Fibroblast of the conjunctiva (primary cell): Measurements from ENCODE around the gene MAPKAPK5.
"Not testable (repeated sequence)": the region's sequence is repeated elsewhere in the genome, so short reads cannot be mapped to it uniquely, and the experiment has no call there.

ENCODE experiments used
- DNase-seq: peaks from one replicate; pipeline ENCODE4 v3.0.0-alpha.2; 2010; ENCODE audit warnings: low read depth

Gene MAPKAPK5, protein sequence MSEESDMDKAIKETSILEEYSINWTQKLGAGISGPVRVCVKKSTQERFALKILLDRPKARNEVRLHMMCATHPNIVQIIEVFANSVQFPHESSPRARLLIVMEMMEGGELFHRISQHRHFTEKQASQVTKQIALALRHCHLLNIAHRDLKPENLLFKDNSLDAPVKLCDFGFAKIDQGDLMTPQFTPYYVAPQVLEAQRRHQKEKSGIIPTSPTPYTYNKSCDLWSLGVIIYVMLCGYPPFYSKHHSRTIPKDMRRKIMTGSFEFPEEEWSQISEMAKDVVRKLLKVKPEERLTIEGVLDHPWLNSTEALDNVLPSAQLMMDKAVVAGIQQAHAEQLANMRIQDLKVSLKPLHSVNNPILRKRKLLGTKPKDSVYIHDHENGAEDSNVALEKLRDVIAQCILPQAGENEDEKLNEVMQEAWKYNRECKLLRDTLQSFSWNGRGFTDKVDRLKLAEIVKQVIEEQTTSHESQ

DNA sequence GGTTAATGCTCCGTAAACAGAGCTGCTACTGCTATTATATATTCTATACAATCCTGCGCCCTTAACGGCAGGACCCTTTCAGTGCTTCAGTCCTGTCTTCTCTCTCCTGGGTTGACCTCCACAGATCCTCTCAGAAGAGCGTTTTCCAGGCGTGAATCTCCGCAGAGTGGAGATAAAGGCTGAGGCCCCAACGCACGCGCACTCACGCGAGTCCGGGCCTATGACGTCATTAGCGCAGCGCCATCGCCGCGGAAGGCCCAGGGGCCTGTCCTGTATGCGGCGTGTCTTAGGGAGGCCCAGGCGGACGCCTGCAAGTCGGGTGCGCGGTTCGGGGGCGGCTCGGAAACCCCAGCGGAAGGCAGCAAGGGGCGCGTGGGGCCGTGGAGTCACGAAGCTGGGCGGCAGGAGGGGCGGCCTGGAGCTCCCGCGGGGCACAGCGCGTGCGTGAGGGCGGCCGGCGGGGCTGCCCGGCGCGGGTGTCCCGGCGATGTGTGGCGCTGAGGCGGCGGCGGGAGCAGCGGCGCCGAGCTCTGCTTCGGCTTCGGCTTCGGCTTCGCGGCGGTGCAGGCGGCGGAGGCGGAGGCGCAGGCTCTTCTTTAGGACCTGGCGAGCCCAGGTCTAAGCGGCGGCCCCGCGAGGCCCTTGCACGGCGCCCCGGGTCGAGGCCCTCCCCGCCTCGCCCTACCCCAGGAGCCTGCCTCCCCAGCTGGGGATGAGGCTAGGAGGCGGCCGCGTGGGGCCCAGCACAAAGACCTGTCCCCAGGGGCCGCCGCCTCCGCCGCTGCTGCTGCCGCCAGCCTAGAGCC is at the start of gene MAPKAPK5:
MAPKAPK5 (plus strand) TSS at position 479 of the 806 bp plus-strand sequence. CDS start 506 bp downstream, outside the sequence.
- peak; percentile 89 for DNase-seq

DNA sequence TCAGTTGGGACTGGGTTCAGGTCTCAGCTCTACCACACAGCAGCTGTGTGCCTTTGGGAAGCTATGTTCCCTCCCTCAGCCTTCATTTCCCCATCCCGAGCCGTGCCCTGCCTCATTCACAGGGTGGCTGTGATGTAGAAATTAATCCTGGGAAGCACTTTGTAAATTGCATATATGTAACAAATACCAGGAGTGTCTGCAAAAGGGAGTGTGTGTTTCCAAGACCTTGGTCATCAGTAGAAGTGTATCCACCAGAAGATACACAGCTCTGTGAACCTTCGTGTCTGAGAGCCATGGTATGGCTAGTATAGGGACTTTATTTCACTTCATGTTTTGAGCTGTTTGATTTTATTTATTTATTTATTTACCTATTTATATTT is 49.2 kb upstream of the MAPKAPK5 start:
- no peak for DNase-seq

DNA sequence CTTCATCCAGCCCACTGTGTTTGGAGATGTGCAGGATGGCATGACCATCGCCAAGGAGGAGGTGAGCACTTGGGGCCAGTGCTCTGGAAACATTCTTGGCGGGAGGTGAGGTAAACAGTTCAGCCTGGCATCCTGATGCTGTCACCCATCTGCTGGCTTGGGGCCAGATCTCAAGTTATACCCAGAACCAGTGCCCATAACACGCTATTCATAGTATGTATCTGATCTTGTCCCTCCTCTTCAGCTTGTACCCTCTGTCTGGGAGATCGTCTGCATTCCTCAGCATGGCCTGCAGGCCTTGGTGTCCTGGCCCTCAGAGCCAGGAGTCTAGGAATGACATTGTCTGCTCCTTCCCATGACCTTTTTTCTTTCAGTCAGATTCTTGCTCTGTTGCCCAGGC is 43.8 kb upstream of the MAPKAPK5 start:
- DNase-seq, result no peak

DNA sequence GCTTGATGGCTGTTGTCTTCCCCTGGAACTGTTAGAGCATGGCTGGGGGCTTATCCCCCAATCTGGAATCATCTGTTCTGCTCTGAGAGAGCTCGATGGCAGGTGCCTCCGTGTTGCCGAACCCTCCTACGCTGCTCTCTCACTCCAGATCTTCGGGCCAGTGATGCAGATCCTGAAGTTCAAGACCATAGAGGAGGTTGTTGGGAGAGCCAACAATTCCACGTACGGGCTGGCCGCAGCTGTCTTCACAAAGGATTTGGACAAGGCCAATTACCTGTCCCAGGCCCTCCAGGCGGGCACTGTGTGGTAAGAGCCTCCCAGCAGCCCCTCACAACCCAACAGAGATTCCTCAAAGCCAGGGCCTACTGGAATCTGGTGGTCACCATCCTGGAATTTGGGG is 42.3 kb upstream of the MAPKAPK5 start:
- no peak for DNase-seq

DNA sequence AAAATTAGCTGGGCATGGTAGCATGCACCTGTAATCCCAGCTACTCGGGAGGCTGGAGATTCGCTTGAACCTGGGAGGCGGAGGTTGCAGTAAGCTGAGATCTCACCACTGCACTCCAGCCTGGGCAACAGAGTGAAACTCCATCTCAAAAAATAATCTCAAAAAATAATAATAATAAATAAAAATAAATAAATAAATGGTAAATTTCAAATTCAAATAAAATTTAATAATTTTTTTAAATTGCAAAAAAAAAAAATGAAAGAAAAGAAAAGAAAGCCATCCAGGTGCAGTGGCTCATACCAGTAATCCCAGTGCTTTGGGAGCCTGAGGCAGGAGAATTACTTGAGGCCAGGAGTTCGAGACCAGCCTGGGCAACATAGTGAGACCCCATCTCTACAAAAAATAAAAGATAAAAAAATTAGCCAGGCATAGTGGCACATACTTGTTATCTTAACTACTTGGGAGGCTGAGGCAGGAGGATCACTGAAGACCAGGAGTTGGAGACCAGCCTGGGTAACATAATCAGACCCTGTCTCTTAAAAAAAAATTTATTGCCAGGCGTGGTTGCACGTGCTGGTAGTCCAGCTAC is 38.9 kb upstream of the MAPKAPK5 start:
- no peak for DNase-seq

DNA sequence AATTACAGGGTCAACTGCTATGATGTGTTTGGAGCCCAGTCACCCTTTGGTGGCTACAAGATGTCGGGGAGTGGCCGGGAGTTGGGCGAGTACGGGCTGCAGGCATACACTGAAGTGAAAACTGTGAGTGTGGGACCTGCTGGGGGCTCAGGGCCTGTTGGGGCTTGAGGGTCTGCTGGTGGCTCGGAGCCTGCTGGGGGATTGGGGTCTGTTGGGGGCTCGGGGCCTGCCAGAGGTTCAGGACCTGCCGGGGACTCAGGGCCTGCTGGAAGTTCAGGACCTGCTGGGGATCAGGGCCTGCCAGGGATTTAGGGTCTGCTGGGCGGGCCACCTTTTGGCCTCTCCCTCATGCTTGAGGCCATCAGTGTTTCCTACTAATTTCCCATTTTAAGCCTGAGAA is 38.2 kb upstream of the MAPKAPK5 start:
- no peak for DNase-seq

DNA sequence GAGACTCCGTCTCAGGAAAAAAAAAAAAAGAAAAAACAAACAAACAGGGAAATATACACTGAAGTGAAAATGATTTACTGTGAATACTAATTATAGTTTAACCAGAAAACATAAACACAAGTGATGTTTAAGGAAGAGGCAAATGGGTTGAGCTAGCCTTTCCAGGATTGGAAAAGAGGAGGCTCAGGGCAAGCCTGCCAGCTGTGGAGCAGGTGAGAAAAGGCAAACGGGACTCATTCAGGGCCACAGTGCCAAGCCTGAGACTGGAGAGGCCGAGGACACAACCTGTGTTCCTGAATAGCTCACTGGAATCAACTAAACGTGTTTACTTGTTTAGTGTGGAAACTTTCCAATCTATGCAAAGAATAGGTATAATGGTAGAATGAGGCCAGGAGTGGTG is 35.7 kb upstream of the MAPKAPK5 start:
- no peak for DNase-seq

DNA sequence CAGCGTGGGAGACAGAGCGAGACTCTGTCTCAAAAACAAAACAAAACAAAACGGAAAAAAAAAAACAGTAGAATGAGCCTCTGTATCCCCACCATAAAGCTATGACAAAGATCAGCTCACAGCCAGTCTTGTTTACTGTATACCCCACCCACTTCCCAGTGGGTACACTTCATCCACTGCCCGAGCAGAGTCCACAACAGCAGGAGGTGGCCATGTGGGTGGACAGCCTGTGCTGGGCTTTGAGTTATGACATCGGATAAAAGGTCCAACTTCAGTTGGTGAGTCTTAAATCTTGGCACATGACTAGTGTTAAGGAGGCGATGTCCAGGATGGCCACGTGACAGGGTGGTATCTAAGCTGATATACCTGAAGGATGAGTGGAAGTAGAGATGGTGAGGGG is 34.8 kb upstream of the MAPKAPK5 start:
- no peak for DNase-seq

DNA sequence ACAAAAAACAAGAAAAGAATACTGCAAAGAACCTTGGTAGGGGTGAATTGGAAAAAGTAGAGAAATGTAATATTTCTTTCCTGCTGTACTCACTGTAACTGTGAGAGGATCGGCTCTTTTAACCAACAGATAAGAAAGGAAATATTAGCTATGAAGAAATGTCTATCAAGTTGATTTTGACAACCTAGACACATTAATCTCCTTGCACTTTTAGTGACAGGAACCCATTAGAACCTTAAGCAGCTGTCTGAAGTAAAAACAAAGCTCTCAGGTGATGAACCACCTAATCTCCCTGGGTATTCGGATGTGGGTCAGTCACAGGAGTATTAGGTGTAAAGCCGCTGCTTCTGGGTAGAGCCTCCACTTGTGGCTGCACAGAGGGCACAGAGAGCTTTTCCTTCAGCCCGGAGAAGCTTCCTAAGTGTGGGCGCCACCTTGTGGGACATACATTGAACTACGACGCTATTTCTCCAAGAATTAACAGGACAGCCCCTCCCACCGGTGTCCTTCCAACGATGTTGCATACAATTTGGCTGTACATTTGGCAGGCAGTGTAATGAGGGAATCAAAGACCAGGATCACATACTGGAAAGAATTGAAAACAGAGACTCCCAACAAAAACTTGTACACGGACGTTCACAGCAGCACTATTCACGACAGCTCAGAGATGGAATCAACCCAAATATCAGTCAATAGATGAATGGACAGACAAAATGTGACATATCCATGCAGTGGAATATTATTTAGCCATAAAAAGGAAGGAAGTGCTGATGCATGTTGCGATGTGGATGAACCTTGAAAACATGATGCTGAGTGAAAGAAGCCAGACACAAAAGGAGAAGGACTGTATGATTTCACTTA is 28.9 kb upstream of the MAPKAPK5 start:
- peak; percentile 82 for DNase-seq

DNA sequence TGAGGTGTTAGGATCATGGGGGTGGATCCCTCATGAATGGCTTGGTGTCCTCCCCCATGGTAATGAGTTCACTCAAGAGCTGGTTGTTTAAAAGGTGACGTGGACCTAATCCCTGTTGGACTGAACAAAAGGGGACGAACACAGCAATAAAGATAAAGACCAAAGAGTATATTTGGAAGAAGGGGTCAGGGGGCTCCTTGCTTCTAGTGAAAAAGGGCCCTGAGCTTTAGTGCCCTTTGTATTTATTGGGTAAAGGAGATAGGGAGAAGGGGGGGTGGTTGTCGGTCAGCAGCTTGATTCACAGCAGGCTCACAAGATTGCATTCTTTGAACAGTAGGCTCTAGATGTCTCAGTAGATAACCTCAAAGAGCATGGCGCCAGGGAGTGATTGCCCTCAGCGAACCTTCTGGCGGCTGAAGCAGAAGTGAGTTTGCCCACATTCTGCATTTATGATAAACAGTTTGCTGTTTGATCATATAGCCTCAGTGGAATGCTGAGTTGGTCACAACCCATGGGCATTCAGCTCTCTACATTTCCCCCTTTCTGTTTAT is 25.9 kb upstream of the MAPKAPK5 start:
- DNase-seq, result no peak

DNA sequence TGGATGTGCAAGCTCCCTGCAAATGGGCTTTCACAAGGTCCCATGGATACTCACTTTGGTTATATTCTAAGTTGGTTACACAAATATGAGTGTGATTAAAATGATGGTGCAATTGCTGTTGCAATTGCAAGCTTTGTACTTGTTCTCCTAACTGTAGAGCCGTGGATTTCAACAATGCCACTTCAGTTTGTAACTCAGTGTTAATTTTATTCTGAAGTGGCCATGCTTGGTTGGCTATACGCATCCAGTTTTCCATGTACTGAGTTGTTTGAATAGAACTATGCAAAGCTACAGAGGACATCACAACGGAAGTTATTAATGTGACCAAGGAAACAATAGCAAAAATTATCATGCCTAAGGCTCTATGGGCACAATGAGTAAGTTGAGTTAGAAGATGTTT is 25.1 kb upstream of the MAPKAPK5 start:
- not testable (repeated sequence) for DNase-seq

DNA sequence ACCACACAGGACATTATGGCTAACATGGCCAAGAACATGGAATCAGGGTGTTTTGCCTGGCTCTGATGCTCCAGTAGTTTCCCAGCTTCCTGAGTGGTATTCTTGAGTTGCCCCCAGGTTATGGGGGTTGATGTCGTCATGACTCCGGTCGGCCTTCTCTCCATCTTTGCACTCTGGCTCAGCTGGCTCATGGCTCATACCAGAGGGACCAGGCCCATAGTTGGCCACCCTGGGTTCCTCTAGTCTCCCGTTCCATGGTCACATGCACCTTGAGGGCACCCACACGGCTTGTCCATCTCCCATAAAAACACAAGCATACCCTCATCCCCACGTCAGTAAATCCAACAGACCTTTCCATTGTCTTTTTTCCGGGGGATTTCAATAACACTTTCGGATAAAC is 23.7 kb upstream of the MAPKAPK5 start:
- no peak for DNase-seq

DNA sequence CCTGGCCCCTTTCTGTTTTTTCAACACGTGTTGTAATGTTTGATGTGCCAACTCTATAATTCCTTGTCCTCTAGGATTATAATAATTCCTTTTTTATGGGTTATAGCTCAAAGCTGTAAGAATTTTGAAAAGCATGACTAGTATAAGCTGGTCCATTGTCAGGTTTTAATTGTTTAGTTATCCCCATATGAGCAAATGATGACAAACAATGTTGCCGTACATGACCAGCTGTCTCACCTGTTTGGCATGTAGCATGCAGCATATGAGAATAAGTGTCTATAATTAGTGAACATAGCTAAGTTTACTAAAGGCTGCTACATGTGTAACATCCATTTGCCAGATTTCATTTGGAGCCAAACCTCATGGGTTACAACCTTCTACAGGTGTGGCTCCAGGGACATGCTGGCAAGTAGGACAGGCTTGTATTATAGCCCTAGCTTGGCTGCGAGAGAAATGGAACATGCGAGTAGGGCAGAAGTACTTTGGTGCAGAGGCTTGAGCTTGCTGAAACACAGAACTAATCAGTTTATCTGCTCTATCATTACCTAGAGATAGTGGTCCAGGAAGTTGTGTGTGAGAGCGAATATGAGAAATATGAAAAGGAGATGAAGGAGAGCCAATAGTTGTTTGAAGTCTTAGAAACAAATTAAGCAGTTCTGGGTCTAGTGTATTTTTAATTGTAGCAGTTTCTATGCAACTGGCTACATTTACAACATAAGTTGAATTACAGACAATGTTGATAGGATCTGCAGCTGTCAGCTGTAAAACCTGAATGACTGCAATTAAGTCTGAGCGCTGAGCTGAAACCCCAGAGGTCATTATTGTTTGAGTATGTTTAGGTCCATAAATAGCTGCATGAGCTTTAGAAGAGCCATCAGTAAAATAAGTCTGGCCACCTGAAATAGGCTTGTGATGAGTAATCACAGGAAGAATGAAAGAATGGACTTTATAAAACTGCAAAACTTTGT is 22.6 kb upstream of the MAPKAPK5 start:
- no peak for DNase-seq

DNA sequence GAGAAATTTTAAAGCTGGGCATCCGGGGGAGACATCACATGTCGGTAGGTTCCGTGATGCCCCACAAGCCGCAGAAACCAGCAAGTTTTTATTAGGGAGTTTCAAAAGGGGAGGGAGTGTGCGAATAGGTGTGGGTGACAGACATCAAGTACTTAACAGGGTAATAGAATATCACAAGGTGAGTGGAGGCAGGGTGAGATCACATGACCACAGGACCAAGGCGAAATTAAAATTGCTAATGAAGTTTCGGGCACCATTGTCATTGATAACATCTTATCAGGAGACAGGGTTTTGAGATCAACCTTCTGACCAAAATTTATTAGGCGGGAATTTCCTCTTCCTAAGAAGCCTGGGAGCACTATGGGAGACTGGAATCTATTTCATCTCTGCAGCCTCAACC is 21.2 kb upstream of the MAPKAPK5 start:
- DNase-seq, result not testable (repeated sequence)

DNA sequence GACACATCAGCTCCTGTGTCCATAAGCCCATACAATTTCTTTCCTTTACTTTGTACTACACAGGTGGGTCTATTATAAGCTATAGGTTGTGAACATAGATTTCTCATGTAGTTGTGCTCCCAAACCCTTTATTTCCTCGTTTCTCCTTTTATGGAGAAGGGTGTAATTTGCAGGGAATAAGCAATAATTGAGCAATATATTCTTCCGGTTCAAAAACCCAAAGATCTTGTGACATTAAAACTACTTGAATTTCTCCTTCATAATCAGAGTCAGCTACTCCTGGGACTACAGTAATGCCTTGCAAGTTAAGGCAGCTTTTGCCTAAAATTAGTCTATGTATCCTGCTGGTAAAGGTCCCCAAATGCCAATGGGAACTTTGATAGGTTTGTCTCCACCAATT is 19.1 kb upstream of the MAPKAPK5 start:
- no peak for DNase-seq

DNA sequence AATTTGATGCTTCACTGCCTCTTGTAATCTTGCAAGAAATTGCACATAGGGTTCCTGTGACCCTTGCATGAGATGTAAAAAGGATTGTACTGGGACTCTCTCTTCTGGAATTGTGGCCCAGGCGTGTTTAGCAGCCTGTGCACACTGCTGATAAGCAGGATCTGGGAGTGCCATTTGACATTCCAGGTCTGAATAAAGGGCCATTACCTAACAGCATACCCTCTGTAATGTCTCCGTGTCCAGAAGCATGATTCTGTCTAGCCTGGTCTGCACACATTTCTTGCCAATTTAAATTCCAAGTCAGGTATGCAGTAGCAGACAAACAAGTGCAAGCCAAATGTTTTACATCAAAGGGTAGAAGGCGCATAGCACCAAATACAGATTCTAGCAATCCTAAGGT is 18.1 kb upstream of the MAPKAPK5 start:
- no peak for DNase-seq

DNA sequence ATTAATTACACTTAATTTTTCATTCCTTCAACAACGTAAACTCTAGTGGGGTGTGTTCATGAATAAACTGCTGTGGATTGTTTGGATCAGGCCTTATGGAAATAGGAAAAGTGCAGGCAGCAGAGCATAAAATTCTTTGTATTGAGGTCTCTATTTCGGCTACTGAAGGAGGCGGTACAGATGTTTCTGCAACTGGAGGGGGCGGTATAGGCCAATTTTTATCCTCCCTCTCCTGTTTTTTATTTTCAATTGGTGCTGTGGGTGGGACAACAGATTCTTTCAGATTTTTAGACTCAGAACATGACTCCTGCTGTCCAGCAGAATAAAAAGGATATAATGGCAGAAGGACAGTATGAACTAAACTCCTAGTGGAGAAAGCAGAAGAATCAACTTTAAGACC is 17.7 kb upstream of the MAPKAPK5 start:
- not testable (repeated sequence) for DNase-seq

DNA sequence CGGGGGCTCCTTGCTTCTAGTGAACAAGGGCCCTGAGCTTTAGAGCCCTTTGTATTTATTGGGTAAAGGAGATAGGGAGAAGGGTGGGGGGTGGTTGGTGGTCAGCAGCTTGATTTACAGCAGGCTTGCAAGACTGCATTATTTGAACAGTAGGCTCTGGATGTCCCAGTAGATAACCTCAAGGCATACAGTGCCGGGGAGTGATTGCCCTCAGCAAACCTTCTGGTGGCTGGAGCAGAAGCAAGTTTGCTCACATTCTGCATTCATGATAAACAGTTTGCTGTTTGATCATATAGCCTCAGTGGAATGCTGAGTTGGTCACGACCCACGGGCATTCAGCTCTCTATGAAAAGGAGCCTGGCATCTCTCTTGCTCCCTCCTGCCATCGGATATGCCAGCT is 16.5 kb upstream of the MAPKAPK5 start:
- no peak for DNase-seq

DNA sequence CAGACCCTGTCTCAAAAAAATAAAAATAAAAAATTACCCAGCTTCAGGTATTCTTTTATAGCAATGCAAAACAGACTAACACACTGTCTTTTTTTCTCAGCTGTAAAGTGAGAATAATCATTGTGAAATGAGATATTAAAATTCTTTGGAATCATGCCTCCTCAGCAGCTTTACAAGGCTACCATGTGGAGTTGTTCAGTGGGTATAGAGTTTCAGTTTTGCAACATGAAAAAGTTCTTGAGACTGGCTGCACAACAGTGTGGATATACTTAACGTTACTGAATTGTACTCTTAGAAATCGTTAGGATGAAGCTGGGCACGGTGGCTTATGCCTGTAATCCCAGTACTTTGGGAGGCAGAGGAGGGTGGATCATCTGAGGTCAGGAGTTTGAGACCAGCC is 15.7 kb upstream of the MAPKAPK5 start:
- DNase-seq, result peak; percentile 33

DNA sequence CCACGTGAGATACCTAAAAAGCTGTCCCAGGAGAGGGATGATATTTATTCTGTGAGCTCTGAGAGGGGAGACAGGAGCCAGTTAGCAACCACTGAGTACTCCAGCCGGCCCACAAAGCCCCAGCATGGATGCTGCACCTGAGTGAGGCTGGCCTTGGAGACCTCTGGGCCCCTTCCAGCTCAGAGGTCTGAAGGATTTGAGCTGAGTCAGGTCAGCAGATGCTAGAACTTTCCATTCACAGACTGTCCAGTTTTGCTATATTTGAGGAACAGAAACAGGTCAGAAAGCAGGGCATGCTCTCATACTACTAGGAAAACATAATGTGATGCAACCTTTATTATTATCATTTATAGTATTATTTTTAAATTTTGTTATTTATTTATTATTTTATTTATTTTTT is 15.0 kb upstream of the MAPKAPK5 start:
- no peak for DNase-seq
